Immature natural killer cell (primary cell): ENCODE measurements around the gene ITPR2. TPM values are rescaled to one million over a fixed set of nuclear protein-coding genes. Genes with fewer than 3 reads are reported as not detected.
"Not testable (repeated sequence)": the region's sequence is repeated elsewhere in the genome, so short reads cannot be mapped to it uniquely, and the experiment has no call there.

Experiments used
- DNase-seq, 3 donors: peaks; one replicate each; pipeline ENCODE4 v3.0.0; 2022; ENCODE audit warnings: mixed read lengths in 1 of 3
- H3K27ac Mint-ChIP-seq, 6 donors: one replicate each; pipeline ENCODE4 v1.8.0; 2020; ENCODE audit warnings: mixed read lengths in 6 of 6, mild to moderate bottlenecking in 5 of 6, inconsistent platforms in 4 of 6, moderate library complexity in 3 of 6
- H3K27me3 Mint-ChIP-seq, 3 donors: one replicate each; pipeline ENCODE4 v1.8.0; 2020 to 2021; ENCODE audit warnings: low read depth in 3 of 3, mild to moderate bottlenecking in 3 of 3, mixed read lengths in 3 of 3, moderate library complexity in 3 of 3, inconsistent platforms in 1 of 3
- H3K36me3 Mint-ChIP-seq, 3 donors: one replicate each; pipeline ENCODE4 v1.8.0; 2020; ENCODE audit warnings: mixed read lengths in 3 of 3, inconsistent platforms in 2 of 3, mild to moderate bottlenecking in 2 of 3
- H3K4me1 Mint-ChIP-seq, 2 donors: one replicate each; pipeline ENCODE4 v1.8.0; 2020; ENCODE audit warnings: inconsistent platforms in 2 of 2, mild to moderate bottlenecking in 2 of 2, mixed read lengths in 2 of 2, moderate library complexity in 1 of 2
- H3K4me3 Mint-ChIP-seq, 5 donors: one replicate each; pipeline ENCODE4 v1.8.0; 2020; ENCODE audit warnings: mild to moderate bottlenecking in 5 of 5, mixed read lengths in 5 of 5, inconsistent platforms in 3 of 5, moderate library complexity in 3 of 5
- H3K9me3 Mint-ChIP-seq, 6 donors: one replicate each; pipeline ENCODE4 v1.8.0; 2020; ENCODE audit warnings: mild to moderate bottlenecking in 6 of 6, mixed read lengths in 6 of 6, inconsistent platforms in 4 of 6, moderate library complexity in 3 of 6
- polyA plus RNA-seq, 3 donors: library from polyadenylated mRNA; unstranded; fragments of 300-500 nt; fragmentation: Illumina TruSeq; gene quantifications; one replicate each; pipeline ENCODE4 v1.2.3, GENCODE V29; 2021

The ITPR2 gene
- polyA plus RNA-seq, 3 donors from 2014 or later = 7.2 to 23.4 (median 7.4) TPM

- Mint-ChIP-seq H3K4me3 (no peak overlapping the region), H3K4me1 (peaks cover 12 to 25% of the 10 kb centered on the region in 2 donors), H3K27me3 (no peaks in the 10 kb centered on the region), H3K9me3 (peaks cover 0 to 13% (median 6%) of the 10 kb centered on the region in 6 donors), H3K27ac (peak overlapping the region in 1 of 6 donors; percentile 63), H3K36me3 (peaks cover 2 to 6% (median 4%) of the 10 kb centered on the region in 3 donors)
- DNase-seq = no peak
These were observed 65.9 kb downstream of the ITPR2 start for GRCh38 chr12:26767116-26767515.

GRCh38 chr12:26762186-26762585 is 70.8 kb downstream of the ITPR2 start:
- DNase-seq = no peak
- Mint-ChIP-seq H3K9me3 (peaks cover 7 to 23% (median 17%) of the 10 kb centered on the region in 6 donors), H3K4me3 (no peak overlapping the region), H3K4me1 (peaks cover 4 to 37% of the 10 kb centered on the region in 2 donors), H3K36me3 (peaks cover 8 to 16% (median 15%) of the 10 kb centered on the region in 3 donors), H3K27ac (no peak overlapping the region), H3K27me3 (peaks cover 0 to 2% (median 0%) of the 10 kb centered on the region in 3 donors)

GRCh38 chr12:26761775-26762174 is 71.2 kb downstream of the ITPR2 start:
- peaks cover 2 to 34% of the 10 kb centered on the region in 2 donors for H3K4me1 Mint-ChIP-seq
- no peak for DNase-seq
- H3K27me3 Mint-ChIP-seq = peaks cover 0 to 2% (median 0%) of the 10 kb centered on the region in 3 donors
- peaks cover 7 to 23% (median 17%) of the 10 kb centered on the region in 6 donors for H3K9me3 Mint-ChIP-seq
- no peak overlapping the region for H3K27ac Mint-ChIP-seq
- H3K36me3 Mint-ChIP-seq = peaks cover 8 to 16% (median 15%) of the 10 kb centered on the region in 3 donors
- no peak overlapping the region for H3K4me3 Mint-ChIP-seq

- Mint-ChIP-seq H3K27ac (no peak overlapping the region), H3K27me3 (peaks cover 0 to 2% (median 0%) of the 10 kb centered on the region in 3 donors), H3K4me3 (no peak overlapping the region), H3K36me3 (peaks cover 8 to 15% (median 12%) of the 10 kb centered on the region in 3 donors), H3K9me3 (peaks cover 7 to 28% (median 17%) of the 10 kb centered on the region in 6 donors), H3K4me1 (peaks cover 2 to 34% of the 10 kb centered on the region in 2 donors)
- no peak for DNase-seq
These were observed 72.2 kb downstream of the ITPR2 start for GRCh38 chr12:26760657-26761293.

- H3K9me3 Mint-ChIP-seq, H3K36me3 Mint-ChIP-seq, H3K4me3 Mint-ChIP-seq, H3K27ac Mint-ChIP-seq, DNase-seq, H3K27me3 Mint-ChIP-seq: not testable (repeated sequence)
- peaks cover 23 to 64% of the 10 kb centered on the region in 2 donors for H3K4me1 Mint-ChIP-seq
These were observed 77.6 kb downstream of the ITPR2 start for GRCh38 chr12:26755362-26755761.

GRCh38 chr12:26754148-26754547 is 78.8 kb downstream of the ITPR2 start:
- Mint-ChIP-seq H3K4me3 (no peak overlapping the region), H3K9me3 (peaks cover 0 to 6% (median 0%) of the 10 kb centered on the region in 6 donors), H3K36me3 (peaks cover 0 to 6% (median 3%) of the 10 kb centered on the region in 3 donors), H3K27ac (no peak overlapping the region), H3K27me3 (peaks cover 0 to 2% (median 0%) of the 10 kb centered on the region in 3 donors), H3K4me1 (peaks cover 32 to 64% of the 10 kb centered on the region in 2 donors)
- no peak for DNase-seq

GRCh38 chr12:26751179-26751578 is 81.8 kb downstream of the ITPR2 start:
- Mint-ChIP-seq H3K36me3 (peaks cover 0 to 6% (median 0%) of the 10 kb centered on the region in 3 donors), H3K9me3 (peaks cover 0 to 6% (median 0%) of the 10 kb centered on the region in 6 donors), H3K4me1 (peaks cover 52 to 76% of the 10 kb centered on the region in 2 donors), H3K27me3 (no peaks in the 10 kb centered on the region), H3K27ac (no peak overlapping the region), H3K4me3 (peak overlapping the region in 1 of 5 donors; percentile 67)
- DNase-seq = no peak

GRCh38 chr12:26750531-26751175 is 82.3 kb downstream of the ITPR2 start:
- peak overlapping the region in 5 of 6 donors; percentile 1 to 51 (median 20) for H3K27ac Mint-ChIP-seq
- H3K36me3 Mint-ChIP-seq = peaks cover 0 to 6% (median 0%) of the 10 kb centered on the region in 3 donors
- no peaks in the 10 kb centered on the region for H3K27me3 Mint-ChIP-seq
- H3K9me3 Mint-ChIP-seq = peaks cover 0 to 6% (median 0%) of the 10 kb centered on the region in 6 donors
- DNase-seq = no peak
- H3K4me1 Mint-ChIP-seq = peaks cover 55 to 78% of the 10 kb centered on the region in 2 donors
- H3K4me3 Mint-ChIP-seq = peak overlapping the region; percentile 11 to 68 (median 42)

GRCh38 chr12:26749781-26750180 is 83.2 kb downstream of the ITPR2 start:
- Mint-ChIP-seq H3K4me3 (peak overlapping the region in 1 of 5 donors; percentile 30), H3K36me3 (peaks cover 0 to 6% (median 0%) of the 10 kb centered on the region in 3 donors)

GRCh38 chr12:26748741-26749431 is 84.1 kb downstream of the ITPR2 start:
- Mint-ChIP-seq H3K27ac (peak overlapping the region in 5 of 6 donors; percentile 3 to 76 (median 59)), H3K9me3 (no peaks in the 10 kb centered on the region), H3K4me3 (peak overlapping the region; percentile 22 to 73 (median 71)), H3K4me1 (peaks cover 56 to 85% of the 10 kb centered on the region in 2 donors), H3K27me3 (no peaks in the 10 kb centered on the region), H3K36me3 (no peaks in the 10 kb centered on the region)
- peak in 1 of 3 donors; percentile 10 for DNase-seq

More at GRCh38 chr12:26749781-26750180, 83.2 kb downstream of the ITPR2 start:
- no peak for DNase-seq
- Mint-ChIP-seq H3K27me3 (no peaks in the 10 kb centered on the region), H3K4me1 (peaks cover 55 to 78% of the 10 kb centered on the region in 2 donors), H3K27ac (no peak overlapping the region), H3K9me3 (peaks cover 0 to 6% (median 0%) of the 10 kb centered on the region in 6 donors)

- peak overlapping the region; percentile 22 to 73 (median 71) for H3K4me3 Mint-ChIP-seq
- no peaks in the 10 kb centered on the region for H3K9me3 Mint-ChIP-seq
- no peaks in the 10 kb centered on the region for H3K27me3 Mint-ChIP-seq
- peak overlapping the region in 4 of 6 donors; percentile 3 to 76 (median 40) for H3K27ac Mint-ChIP-seq
- no peaks in the 10 kb centered on the region for H3K36me3 Mint-ChIP-seq
- peaks cover 57 to 83% of the 10 kb centered on the region in 2 donors for H3K4me1 Mint-ChIP-seq
- no peak for DNase-seq
These were observed 84.6 kb downstream of the ITPR2 start for GRCh38 chr12:26748412-26748740.

- Mint-ChIP-seq H3K27me3 (no peaks in the 10 kb centered on the region), H3K4me1 (peaks cover 55 to 73% of the 10 kb centered on the region in 2 donors), H3K9me3 (no peaks in the 10 kb centered on the region), H3K36me3 (peaks cover 0 to 4% (median 0%) of the 10 kb centered on the region in 3 donors), H3K27ac (peak overlapping the region in 1 of 6 donors; percentile 28), H3K4me3 (no peak overlapping the region)
- DNase-seq = no peak
These were observed 86.8 kb downstream of the ITPR2 start for GRCh38 chr12:26746121-26746714.

GRCh38 chr12:26744697-26745440 is 88.1 kb downstream of the ITPR2 start:
- DNase-seq = no peak
- no peak overlapping the region for H3K27ac Mint-ChIP-seq
- peaks cover 0 to 3% (median 0%) of the 10 kb centered on the region in 3 donors for H3K27me3 Mint-ChIP-seq
- H3K36me3 Mint-ChIP-seq = peaks cover 0 to 9% (median 7%) of the 10 kb centered on the region in 3 donors
- H3K4me3 Mint-ChIP-seq = no peak overlapping the region
- H3K4me1 Mint-ChIP-seq = peaks cover 41 to 62% of the 10 kb centered on the region in 2 donors
- H3K9me3 Mint-ChIP-seq = no peaks in the 10 kb centered on the region
